H9 (cell line): ENCODE data around the gene VOPP1. TPM values are rescaled to one million over a fixed set of nuclear protein-coding genes. Genes with fewer than 3 reads are reported as not detected.

Experiments
- DNase-seq: peaks from one replicate; pipeline ENCODE4 v3.0.0-alpha.2; 2017
- H2AFZ ChIP-seq: one replicate; pipeline ENCODE4 v1.6.1; 2013; ENCODE audit warnings: mild to moderate bottlenecking, low read length, control low read depth, moderate library complexity
- H2AK5ac ChIP-seq: 2 replicates; pipeline ENCODE4 v1.6.1; 2013; ENCODE audit warnings: low read length, control low read depth, mixed read lengths; ENCODE audit not compliant: insufficient read length
- H2BK120ac ChIP-seq: one replicate; pipeline ENCODE4 v1.6.1; 2013; ENCODE audit warnings: low read depth, mild to moderate bottlenecking, low read length, control low read depth, inconsistent platforms; ENCODE audit not compliant: poor library complexity, severe bottlenecking
- H2BK12ac ChIP-seq: 2 replicates; pipeline ENCODE4 v1.6.1; 2013; ENCODE audit warnings: low read length, control low read depth, mixed read lengths, low read depth; ENCODE audit not compliant: insufficient read length
- H2BK15ac ChIP-seq: 2 replicates; pipeline ENCODE4 v1.6.1; 2013; ENCODE audit warnings: low read depth, low read length, control low read depth
- H2BK20ac ChIP-seq: one replicate; pipeline ENCODE4 v1.6.1; 2013; ENCODE audit warnings: low read depth, mild to moderate bottlenecking, low read length, control low read depth, inconsistent platforms; ENCODE audit not compliant: poor library complexity, severe bottlenecking
- H2BK5ac ChIP-seq: 2 replicates; pipeline ENCODE4 v1.6.1; 2013; ENCODE audit warnings: low read length, control low read depth, mixed read lengths; ENCODE audit not compliant: insufficient read length
- H3K14ac ChIP-seq: 2 replicates; pipeline ENCODE4 v1.6.1; 2013; ENCODE audit warnings: low read length, control low read depth; ENCODE audit not compliant: insufficient read depth
- H3K18ac ChIP-seq: 2 replicates; pipeline ENCODE4 v1.6.1; 2013; ENCODE audit warnings: low read depth, mild to moderate bottlenecking, mixed read lengths, low read length, control low read depth; ENCODE audit not compliant: insufficient read length
- H3K23ac ChIP-seq: 2 replicates; pipeline ENCODE4 v1.6.1; 2013; ENCODE audit warnings: low read length, control low read depth, mixed read lengths, low read depth; ENCODE audit not compliant: insufficient read length
- H3K23me2 ChIP-seq: 2 replicates; pipeline ENCODE4 v1.6.1; 2013; ENCODE audit warnings: low read depth, mild to moderate bottlenecking, mixed read lengths, low read length, control low read depth; ENCODE audit not compliant: insufficient read length, poor library complexity, severe bottlenecking
- H3K27ac ChIP-seq: 2 replicates; pipeline ENCODE4 v1.5.1; 2013; ENCODE audit warnings: low read length, control low read depth, mixed read lengths, low read depth; ENCODE audit not compliant: insufficient read length
- H3K27me3 ChIP-seq: 2 replicates; pipeline ENCODE4 v1.6.1; 2013; ENCODE audit warnings: low read length, control low read depth, inconsistent platforms; ENCODE audit not compliant: insufficient read depth
- H3K4ac ChIP-seq: 2 replicates; pipeline ENCODE4 v1.6.1; 2013; ENCODE audit warnings: low read depth, mild to moderate bottlenecking, control low read depth, inconsistent platforms, low read length, moderate library complexity
- H3K4me1 ChIP-seq: 2 replicates; pipeline ENCODE4 v1.6.1; 2013; ENCODE audit warnings: low read length, control low read depth, inconsistent platforms; ENCODE audit not compliant: insufficient read depth
- H3K4me2 ChIP-seq: 2 replicates; pipeline ENCODE4 v1.6.1; 2013; ENCODE audit warnings: low read length, control low read depth, mixed read lengths; ENCODE audit not compliant: insufficient read length, insufficient read depth
- H3K56ac ChIP-seq: 2 replicates; pipeline ENCODE4 v1.6.1; 2013; ENCODE audit warnings: low read depth, mild to moderate bottlenecking, mixed read lengths, low read length, control low read depth; ENCODE audit not compliant: insufficient read length
- H3K79me1 ChIP-seq: 2 replicates; pipeline ENCODE4 v1.6.1; 2013; ENCODE audit warnings: low read depth, mild to moderate bottlenecking, moderate library complexity, low read length, control low read depth, inconsistent platforms; ENCODE audit not compliant: insufficient read depth, poor library complexity, severe bottlenecking
- H3K79me2 ChIP-seq: 2 replicates; pipeline ENCODE4 v1.6.1; 2013; ENCODE audit warnings: low read length, control low read depth, inconsistent platforms; ENCODE audit not compliant: insufficient read depth
- H3K9ac ChIP-seq: 2 replicates; pipeline ENCODE4 v1.6.1; 2013; ENCODE audit warnings: low read length, control low read depth, mixed read lengths; ENCODE audit not compliant: insufficient read length; ENCODE audit errors: extremely low read depth
- H3K9me3 ChIP-seq: one replicate; pipeline ENCODE4 v1.6.1; 2013; ENCODE audit warnings: low read depth, low read length, inconsistent platforms; ENCODE audit not compliant: control insufficient read depth
- H3T11ph ChIP-seq: one replicate; pipeline ENCODE4 v1.6.1; 2013; ENCODE audit warnings: mild to moderate bottlenecking, low read length, control low read depth, inconsistent platforms
- H4K20me1 ChIP-seq: one replicate; pipeline ENCODE4 v1.6.1; 2013; ENCODE audit not compliant: control insufficient read depth, insufficient read length, insufficient read depth
- H4K5ac ChIP-seq: 2 replicates; pipeline ENCODE4 v1.6.1; 2013; ENCODE audit warnings: low read depth, mild to moderate bottlenecking, mixed read lengths, low read length, control low read depth; ENCODE audit not compliant: insufficient read length
- H4K8ac ChIP-seq: replicated peaks from 2 replicates; pipeline ENCODE4 v1.6.1; 2013; ENCODE audit warnings: low read length, control low read depth, mixed read lengths, low read depth; ENCODE audit not compliant: insufficient read length
- H4K91ac ChIP-seq: 2 replicates; pipeline ENCODE4 v1.6.1; 2013; ENCODE audit warnings: low read depth, mild to moderate bottlenecking, moderate library complexity, mixed read lengths, low read length, control low read depth; ENCODE audit not compliant: insufficient read length
- H3K27ac Mint-ChIP-seq, 3 experiments: 2 replicates in 2 of 3; 3 replicates in 1 of 3; pipeline ENCODE4 v1.8.0; 2020 to 2021; ENCODE audit warnings: mixed read lengths in 3 of 3, mild to moderate bottlenecking in 1 of 3, moderate library complexity in 1 of 3
- H3K27me3 Mint-ChIP-seq: 2 replicates; pipeline ENCODE4 v1.8.0; 2021; ENCODE audit warnings: low read depth, mild to moderate bottlenecking, moderate library complexity, mixed read lengths
- H3K36me3 Mint-ChIP-seq, 3 experiments: 2 replicates in 2 of 3; 3 replicates in 1 of 3; pipeline ENCODE4 v1.8.0; 2020 to 2021; ENCODE audit warnings: low read depth in 3 of 3, mixed read lengths in 3 of 3; ENCODE audit not compliant: insufficient read depth in 1 of 3
- H3K4me1 Mint-ChIP-seq, 2 experiments: 2 replicates each; pipeline ENCODE4 v1.8.0; 2020; ENCODE audit warnings: mixed read lengths in 2 of 2
- H3K4me3 Mint-ChIP-seq, 2 experiments: 2 replicates in 1 of 2; 3 replicates in 1 of 2; pipeline ENCODE4 v1.8.0; 2020 to 2021; ENCODE audit warnings: mild to moderate bottlenecking in 2 of 2, mixed read lengths in 2 of 2, moderate library complexity in 1 of 2
- H3K9me3 Mint-ChIP-seq, 2 experiments: 2 replicates in 1 of 2; 3 replicates in 1 of 2; pipeline ENCODE4 v1.8.0; 2020; ENCODE audit warnings: mild to moderate bottlenecking in 2 of 2, mixed read lengths in 2 of 2, moderate library complexity in 1 of 2
- WGBS: extraction: QIAGEN DNeasy Blood & Tissue Kit; methylation state at CpG from one replicate; pipeline ENCODE4 v1.1.7; 2013; ENCODE audit warnings: missing lambda C conversion rate, low lambda C conversion rate, mixed read lengths; ENCODE audit not compliant: insufficient read length; ENCODE audit errors: extremely low coverage; 5-methylcytosine and 5-hydroxymethylcytosine counted together
- total RNA-seq: library from RNA; stranded (reverse); gene quantifications from 2 replicates; pipeline ENCODE4 v1.2.1, GENCODE V29; 2021
- TF ChIP-seq, protein P1 (sequence below): fragments of 200-600 bp; sonication (generic); conservative IDR thresholded peaks from 3 replicates; pipeline ENCODE4 v1.8.0; 2021; ENCODE audit warnings: antibody characterized with exemption, mild to moderate bottlenecking

The VOPP1 gene
- total RNA-seq, 1 experiment from 2014 or later, result 55.7 TPM

DNA sequence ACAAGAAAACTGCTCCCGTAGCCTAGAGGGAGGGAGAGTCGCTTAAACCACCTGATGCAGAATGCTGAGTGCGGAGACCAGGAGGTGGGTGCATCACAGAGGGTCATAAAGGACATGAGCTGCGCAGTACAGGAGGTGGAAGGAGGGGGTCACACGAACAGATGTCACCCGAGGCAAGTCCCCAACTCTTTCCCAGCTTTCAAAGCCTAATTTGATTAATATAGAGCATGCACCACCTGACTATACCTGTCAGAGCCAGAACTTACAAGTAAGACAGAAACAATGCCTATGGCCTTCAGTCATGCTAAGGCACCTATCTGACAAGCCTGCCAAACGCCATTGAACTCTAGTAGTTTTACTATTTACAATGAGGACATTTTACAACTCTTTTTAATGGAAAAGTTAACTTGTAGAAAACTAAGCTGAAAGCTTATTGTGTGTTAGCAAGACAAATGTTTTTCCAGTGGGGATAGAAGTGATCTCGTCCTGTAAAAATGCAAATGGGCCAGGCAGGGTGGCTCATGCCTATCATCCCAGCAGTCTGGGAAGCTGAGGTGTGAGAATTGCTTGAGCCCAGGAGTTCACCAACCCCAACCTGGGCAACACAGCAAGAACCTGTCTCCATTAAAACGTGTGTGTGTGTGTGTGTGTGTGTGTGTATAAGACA, 1.1 kb upstream of the VOPP1 start:
- no peak overlapping the region for H2BK15ac ChIP-seq
- peak overlapping the region; percentile 90 for H3K4me2 ChIP-seq
- H3K4ac ChIP-seq, result no peak overlapping the region
- no peak overlapping the region for H2AK5ac ChIP-seq
- no peak overlapping the region for H2BK20ac ChIP-seq
- no peak overlapping the region for H3K23ac ChIP-seq
- Mint-ChIP-seq H3K9me3 (no peaks in the 10 kb centered on the region), H3K27ac (no peak overlapping the region), H3K27me3 (peaks cover 17% of the 10 kb centered on the region), H3K4me1 (peaks cover 42 to 43% of the 10 kb centered on the region in 2 experiments), H3K36me3 (no peaks in the 10 kb centered on the region; a peak in 1 of 7 replicates), H3K4me3 (peak overlapping the region; percentile 66 to 86)
- peaks cover 11% of the 10 kb centered on the region; the same call in 1 of the 2 replicates for H3K4me1 ChIP-seq
- H3K56ac ChIP-seq, result no peak overlapping the region
- H4K91ac ChIP-seq, result no peak overlapping the region
- H2BK120ac ChIP-seq, result no peak overlapping the region
- H3K79me2 ChIP-seq, result peaks cover 7% of the 10 kb centered on the region; the same call in 1 of the 2 replicates
- DNase-seq, result no peak
- no peak overlapping the region for H2BK12ac ChIP-seq
- WGBS, result no CpG with 5 or more reads among the region's 9 CpGs
- no peak overlapping the region for H3K27ac ChIP-seq
- no peak overlapping the region for H4K5ac ChIP-seq
- H3K79me1 ChIP-seq, result peaks cover 3% of the 10 kb centered on the region
- no peak overlapping the region for H2BK5ac ChIP-seq
- no peak overlapping the region for H3K9ac ChIP-seq
- H3K23me2 ChIP-seq, result peaks cover 5% of the 10 kb centered on the region
- no peaks in the 10 kb centered on the region; the same call in 1 of the 2 replicates for H3K27me3 ChIP-seq
- no peak overlapping the region for H3T11ph ChIP-seq
- TF ChIP-seq, protein P1, sequence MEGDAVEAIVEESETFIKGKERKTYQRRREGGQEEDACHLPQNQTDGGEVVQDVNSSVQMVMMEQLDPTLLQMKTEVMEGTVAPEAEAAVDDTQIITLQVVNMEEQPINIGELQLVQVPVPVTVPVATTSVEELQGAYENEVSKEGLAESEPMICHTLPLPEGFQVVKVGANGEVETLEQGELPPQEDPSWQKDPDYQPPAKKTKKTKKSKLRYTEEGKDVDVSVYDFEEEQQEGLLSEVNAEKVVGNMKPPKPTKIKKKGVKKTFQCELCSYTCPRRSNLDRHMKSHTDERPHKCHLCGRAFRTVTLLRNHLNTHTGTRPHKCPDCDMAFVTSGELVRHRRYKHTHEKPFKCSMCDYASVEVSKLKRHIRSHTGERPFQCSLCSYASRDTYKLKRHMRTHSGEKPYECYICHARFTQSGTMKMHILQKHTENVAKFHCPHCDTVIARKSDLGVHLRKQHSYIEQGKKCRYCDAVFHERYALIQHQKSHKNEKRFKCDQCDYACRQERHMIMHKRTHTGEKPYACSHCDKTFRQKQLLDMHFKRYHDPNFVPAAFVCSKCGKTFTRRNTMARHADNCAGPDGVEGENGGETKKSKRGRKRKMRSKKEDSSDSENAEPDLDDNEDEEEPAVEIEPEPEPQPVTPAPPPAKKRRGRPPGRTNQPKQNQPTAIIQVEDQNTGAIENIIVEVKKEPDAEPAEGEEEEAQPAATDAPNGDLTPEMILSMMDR, result no peak
- H4K20me1 ChIP-seq, result no peaks in the 10 kb centered on the region
- H3K18ac ChIP-seq, result no peak overlapping the region
- H3K9me3 ChIP-seq, result no peaks in the 10 kb centered on the region
- no peak overlapping the region for H4K8ac ChIP-seq
- no peak overlapping the region for H3K14ac ChIP-seq
- H2AFZ ChIP-seq, result no peak overlapping the region
